ENCODE measurements around the gene IER5L.

The IER5L gene

DNA sequence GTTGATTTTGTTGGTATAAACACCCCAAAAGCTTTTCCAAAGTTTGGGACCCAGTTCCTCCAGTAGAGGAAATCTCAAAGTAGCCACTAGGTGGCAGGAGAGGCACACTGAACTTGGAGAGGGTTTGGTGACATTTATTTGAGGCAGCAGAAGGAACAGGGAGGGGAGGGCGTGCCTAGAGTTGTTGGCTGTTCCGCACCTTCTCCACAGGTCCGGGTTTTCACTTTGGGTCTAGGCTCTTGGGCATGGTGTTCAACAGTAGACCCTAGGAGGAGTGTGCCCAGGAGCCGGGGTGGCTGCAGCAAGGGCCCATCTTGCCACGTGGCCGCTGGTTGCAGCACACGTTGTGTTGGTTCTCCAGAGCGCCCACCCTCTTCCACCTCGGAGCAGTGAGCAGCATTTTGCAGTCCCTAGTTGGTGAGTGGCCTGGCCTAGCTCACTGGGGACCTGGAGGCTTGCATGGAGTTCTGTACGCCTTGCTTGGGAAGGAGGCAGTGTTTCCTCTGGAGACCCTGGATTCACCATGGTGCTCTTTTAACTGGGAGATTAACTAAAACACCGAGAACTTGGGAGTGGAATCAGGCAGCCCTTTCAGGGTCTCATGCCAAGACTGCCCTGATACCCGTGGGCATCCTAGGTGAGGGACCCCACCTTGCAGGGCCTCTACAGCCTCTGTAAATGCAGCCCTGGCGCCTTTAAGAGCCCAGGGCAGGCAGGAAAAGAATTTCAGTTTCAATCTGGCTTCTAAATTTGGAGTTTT, 38.6 kb downstream of the IER5L start:
- H3K4me3 ChIP-seq (ENCODE audit: low read length): peak overlapping the region; percentile 60
- H3K27me3 ChIP-seq (replicated peaks; ENCODE audit: insufficient read depth, low read length): no peaks in the 10 kb centered on the region
- H4K20me1 ChIP-seq (ENCODE audit: insufficient read depth, low read length): no peaks in the 10 kb centered on the region
- peak overlapping the region; percentile 74 for H3K27ac ChIP-seq (ENCODE audit: low read length)
- H3K4me1 ChIP-seq (ENCODE audit: low read length): peaks cover 14% of the 10 kb centered on the region
- peaks cover 21% of the 10 kb centered on the region for H3K79me2 ChIP-seq (ENCODE audit: low read length)
- H3K9me3 ChIP-seq (replicated peaks; ENCODE audit: insufficient read depth, low read length): no peaks in the 10 kb centered on the region
- H3K9ac ChIP-seq (ENCODE audit: low read length): peak overlapping the region; percentile 91
- peak overlapping the region; percentile 93 for H3K4me2 ChIP-seq (ENCODE audit: low read depth, low read length)
- peak overlapping the region; percentile 52 for H2AFZ ChIP-seq (ENCODE audit: low read length)
- DNase-seq: peak; percentile 80
- no peaks in the 10 kb centered on the region for H3K36me3 ChIP-seq (replicated peaks; ENCODE audit: insufficient read depth, low read length)
- H3F3A ChIP-seq (ENCODE audit: insufficient read depth, low read length): peaks cover 11% of the 10 kb centered on the region
- TF ChIP-seq, protein P1, sequence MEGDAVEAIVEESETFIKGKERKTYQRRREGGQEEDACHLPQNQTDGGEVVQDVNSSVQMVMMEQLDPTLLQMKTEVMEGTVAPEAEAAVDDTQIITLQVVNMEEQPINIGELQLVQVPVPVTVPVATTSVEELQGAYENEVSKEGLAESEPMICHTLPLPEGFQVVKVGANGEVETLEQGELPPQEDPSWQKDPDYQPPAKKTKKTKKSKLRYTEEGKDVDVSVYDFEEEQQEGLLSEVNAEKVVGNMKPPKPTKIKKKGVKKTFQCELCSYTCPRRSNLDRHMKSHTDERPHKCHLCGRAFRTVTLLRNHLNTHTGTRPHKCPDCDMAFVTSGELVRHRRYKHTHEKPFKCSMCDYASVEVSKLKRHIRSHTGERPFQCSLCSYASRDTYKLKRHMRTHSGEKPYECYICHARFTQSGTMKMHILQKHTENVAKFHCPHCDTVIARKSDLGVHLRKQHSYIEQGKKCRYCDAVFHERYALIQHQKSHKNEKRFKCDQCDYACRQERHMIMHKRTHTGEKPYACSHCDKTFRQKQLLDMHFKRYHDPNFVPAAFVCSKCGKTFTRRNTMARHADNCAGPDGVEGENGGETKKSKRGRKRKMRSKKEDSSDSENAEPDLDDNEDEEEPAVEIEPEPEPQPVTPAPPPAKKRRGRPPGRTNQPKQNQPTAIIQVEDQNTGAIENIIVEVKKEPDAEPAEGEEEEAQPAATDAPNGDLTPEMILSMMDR (IDR thresholded peaks at IDR 0.05; ENCODE audit: low read length): peak; percentile 90
- TF ChIP-seq EZH2phosphoT487 (IDR thresholded peaks at IDR 0.05; ENCODE audit: low read length) (no peak), EZH2 (optimal IDR thresholded peaks at IDR 0.05; ENCODE audit: low read depth, low read length) (no peak)
- H3K9me2 ChIP-seq (replicated peaks; ENCODE audit: insufficient read depth, low read length): no peaks in the 10 kb centered on the region

- H3K27me3 ChIP-seq (replicated peaks; ENCODE audit: insufficient read depth, low read length): no peaks in the 10 kb centered on the region
- H3K9ac ChIP-seq (ENCODE audit: low read length): no peak overlapping the region
- no peak overlapping the region for H3K4me2 ChIP-seq (ENCODE audit: low read depth, low read length)
- H3K36me3 ChIP-seq (replicated peaks; ENCODE audit: insufficient read depth, low read length): no peaks in the 10 kb centered on the region
- H3K9me3 ChIP-seq (replicated peaks; ENCODE audit: insufficient read depth, low read length): no peaks in the 10 kb centered on the region
- H3K9me2 ChIP-seq (replicated peaks; ENCODE audit: insufficient read depth, low read length): no peaks in the 10 kb centered on the region
- H3F3A ChIP-seq (ENCODE audit: insufficient read depth, low read length): peaks cover 11% of the 10 kb centered on the region
- no peak for TF ChIP-seq EZH2 (optimal IDR thresholded peaks at IDR 0.05; ENCODE audit: low read depth, low read length)
- no peak for TF ChIP-seq EZH2phosphoT487 (IDR thresholded peaks at IDR 0.05; ENCODE audit: low read length)
- TF ChIP-seq, protein P1 (IDR thresholded peaks at IDR 0.05; ENCODE audit: low read length): no peak
- H2AFZ ChIP-seq (ENCODE audit: low read length): no peak overlapping the region
- no peak overlapping the region for H3K27ac ChIP-seq (ENCODE audit: low read length)
- no peak overlapping the region for H3K4me3 ChIP-seq (ENCODE audit: low read length)
- peaks cover 21% of the 10 kb centered on the region for H3K79me2 ChIP-seq (ENCODE audit: low read length)
- peaks cover 14% of the 10 kb centered on the region for H3K4me1 ChIP-seq (ENCODE audit: low read length)
- H4K20me1 ChIP-seq (ENCODE audit: insufficient read depth, low read length): no peaks in the 10 kb centered on the region
- no peak for DNase-seq
Observed at GRCh38 chr9:129138476-129139232, 39.4 kb downstream of the IER5L start.

DNA sequence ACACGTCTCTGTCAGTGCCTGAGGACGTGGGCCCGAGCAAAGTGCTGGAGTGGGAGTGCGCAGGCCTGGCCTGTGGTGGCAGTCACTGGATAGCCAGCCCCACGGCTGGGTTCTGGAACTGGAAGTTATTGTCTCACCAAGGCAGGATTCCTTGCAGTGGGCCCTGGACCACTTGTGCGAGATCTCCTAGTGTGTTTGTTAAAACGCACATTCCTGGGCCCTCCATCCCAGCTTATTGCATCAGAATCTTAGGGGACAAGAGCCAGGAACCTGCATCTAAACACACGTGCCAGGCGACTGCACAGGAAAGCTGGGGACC, 40.0 kb downstream of the IER5L start:
- peaks cover 14% of the 10 kb centered on the region for H3K4me1 ChIP-seq (ENCODE audit: low read length)
- no peaks in the 10 kb centered on the region for H3K36me3 ChIP-seq (replicated peaks; ENCODE audit: insufficient read depth, low read length)
- H3K4me2 ChIP-seq (ENCODE audit: low read depth, low read length): no peak overlapping the region
- H3K27me3 ChIP-seq (replicated peaks; ENCODE audit: insufficient read depth, low read length): no peaks in the 10 kb centered on the region
- TF ChIP-seq EZH2 (optimal IDR thresholded peaks at IDR 0.05; ENCODE audit: low read depth, low read length) (no peak), EZH2phosphoT487 (IDR thresholded peaks at IDR 0.05; ENCODE audit: low read length) (no peak)
- TF ChIP-seq, protein P1 (IDR thresholded peaks at IDR 0.05; ENCODE audit: low read length): no peak
- H3K27ac ChIP-seq (ENCODE audit: low read length): no peak overlapping the region
- H2AFZ ChIP-seq (ENCODE audit: low read length): no peak overlapping the region
- peaks cover 19% of the 10 kb centered on the region for H3K79me2 ChIP-seq (ENCODE audit: low read length)
- H3K9ac ChIP-seq (ENCODE audit: low read length): no peak overlapping the region
- DNase-seq: no peak
- no peaks in the 10 kb centered on the region for H4K20me1 ChIP-seq (ENCODE audit: insufficient read depth, low read length)
- H3K9me3 ChIP-seq (replicated peaks; ENCODE audit: insufficient read depth, low read length): no peaks in the 10 kb centered on the region
- H3K4me3 ChIP-seq (ENCODE audit: low read length): no peak overlapping the region
- H3K9me2 ChIP-seq (replicated peaks; ENCODE audit: insufficient read depth, low read length): no peaks in the 10 kb centered on the region
- peaks cover 11% of the 10 kb centered on the region for H3F3A ChIP-seq (ENCODE audit: insufficient read depth, low read length)

Measured in MM.1S (cell line).